ENCODE results near the gene FEM1B. TPM values are rescaled to one million over a fixed set of nuclear protein-coding genes. Genes with fewer than 3 reads are reported as not detected.

FEM1B gene
- total RNA-seq, 2 experiments from 2014 or later: 35.5 to 37.3 TPM

- peak; percentile 52 for DNase-seq (ENCODE audit: low spot score)
- intact Hi-C loops (cut with micrococcal nuclease; ENCODE audit: unreplicated experiment): no loop called here
- Histone ChIP-seq H4K20me1 (ENCODE audit: insufficient read depth, low read length) (no peaks in the 10 kb centered on the region), H3K4me1 (ENCODE audit: insufficient read depth, low read length, poor library complexity, severe bottlenecking) (peaks cover 11% of the 10 kb centered on the region), H3K27ac (ENCODE audit: low read depth, low read length, poor library complexity, severe bottlenecking) (no peak overlapping the region), H3K4me2 (ENCODE audit: low read length) (peak overlapping the region; percentile 57; the same call in 1 of the 2 replicates), H3K4me3 (ENCODE audit: low read depth, low read length, poor library complexity, severe bottlenecking) (peak overlapping the region; percentile 46), H3K9me3 (ENCODE audit: low read length) (no peaks in the 10 kb centered on the region), H3K9me2 (ENCODE audit: insufficient read depth, low read length) (no peaks in the 10 kb centered on the region), H3K36me3 (ENCODE audit: insufficient read depth, low read length) (no peaks in the 10 kb centered on the region), H3K79me2 (ENCODE audit: insufficient read depth, low read depth, low read length) (no peaks in the 10 kb centered on the region), H2AFZ (ENCODE audit: low read length) (0 out of 2 replicates have a peak overlapping the region, but pooled peaks have one; percentile 32)
- ChIA-PET POLR2A (no interaction called here), CTCF (ENCODE audit: unreplicated experiment) (no interaction called here)
- BruUV-seq (replicated peaks): no TSS peak
- TF ChIP-seq CTCF (conservative IDR thresholded peaks at IDR 0.05; ENCODE audit: low read length) (no peak), EZH2phosphoT487 (IDR thresholded peaks at IDR 0.05; ENCODE audit: borderline replicate concordance, low read depth, low read length) (no peak)
Observed at GRCh38 chr15:68256675-68257450, 20.7 kb upstream of the FEM1B start.

- ChIA-PET CTCF (ENCODE audit: unreplicated experiment) (no interaction called here), POLR2A (interaction anchor here (1.0 to 1.5 kb wide), 2 partner anchors 10 to 19 kb away, joined by 4 to 5 read pairs; partner anchors contain the start of gene FEM1B)
- Histone ChIP-seq H3K36me3 (ENCODE audit: insufficient read depth, low read length) (no peaks in the 10 kb centered on the region), H3K4me2 (ENCODE audit: low read length) (no peak overlapping the region), H3K9me2 (ENCODE audit: insufficient read depth, low read length) (no peaks in the 10 kb centered on the region), H3K9me3 (ENCODE audit: low read length) (no peaks in the 10 kb centered on the region), H3K4me1 (ENCODE audit: insufficient read depth, low read length, poor library complexity, severe bottlenecking) (peaks cover 8% of the 10 kb centered on the region), H2AFZ (ENCODE audit: low read length) (no peak overlapping the region), H3K79me2 (ENCODE audit: insufficient read depth, low read depth, low read length) (no peaks in the 10 kb centered on the region), H3K27ac (ENCODE audit: low read depth, low read length, poor library complexity, severe bottlenecking) (no peak overlapping the region), H4K20me1 (ENCODE audit: insufficient read depth, low read length) (no peaks in the 10 kb centered on the region), H3K4me3 (ENCODE audit: low read depth, low read length, poor library complexity, severe bottlenecking) (no peak overlapping the region)
- no peak for DNase-seq (ENCODE audit: low spot score)
- TF ChIP-seq CTCF (conservative IDR thresholded peaks at IDR 0.05; ENCODE audit: low read length) (no peak), EZH2phosphoT487 (IDR thresholded peaks at IDR 0.05; ENCODE audit: borderline replicate concordance, low read depth, low read length) (no peak)
- BruUV-seq (replicated peaks): no TSS peak
- intact Hi-C loops (cut with micrococcal nuclease; ENCODE audit: unreplicated experiment): no loop called here
Observed at GRCh38 chr15:68258692-68259091, 18.9 kb upstream of the FEM1B start.

- Histone ChIP-seq H3K79me2 (ENCODE audit: insufficient read depth, low read depth, low read length) (no peaks in the 10 kb centered on the region), H3K27ac (ENCODE audit: low read depth, low read length, poor library complexity, severe bottlenecking) (no peak overlapping the region), H3K4me2 (ENCODE audit: low read length) (no peak overlapping the region), H4K20me1 (ENCODE audit: insufficient read depth, low read length) (no peaks in the 10 kb centered on the region), H3K9me3 (ENCODE audit: low read length) (no peaks in the 10 kb centered on the region), H3K36me3 (ENCODE audit: insufficient read depth, low read length) (no peaks in the 10 kb centered on the region), H3K4me1 (ENCODE audit: insufficient read depth, low read length, poor library complexity, severe bottlenecking) (peaks cover 8% of the 10 kb centered on the region), H2AFZ (ENCODE audit: low read length) (no peak overlapping the region), H3K9me2 (ENCODE audit: insufficient read depth, low read length) (no peaks in the 10 kb centered on the region), H3K4me3 (ENCODE audit: low read depth, low read length, poor library complexity, severe bottlenecking) (no peak overlapping the region)
- no TSS peak for BruUV-seq (replicated peaks)
- no peak for DNase-seq (ENCODE audit: low spot score)
- no peak for TF ChIP-seq EZH2phosphoT487 (IDR thresholded peaks at IDR 0.05; ENCODE audit: borderline replicate concordance, low read depth, low read length)
- no peak for TF ChIP-seq CTCF (conservative IDR thresholded peaks at IDR 0.05; ENCODE audit: low read length)
- ChIA-PET POLR2A (interaction anchor here (1.5 kb wide), 1 partner anchor 18 kb away, joined by 4 read pairs; the partner anchor contains the start of gene FEM1B), CTCF (ENCODE audit: unreplicated experiment) (no interaction called here)
- intact Hi-C loops (cut with micrococcal nuclease; ENCODE audit: unreplicated experiment): no loop called here
Observed at GRCh38 chr15:68259883-68260282, 17.7 kb upstream of the FEM1B start.

Data from OCI-LY7 (cell line).